Ovary (tissue), 3 donors: ENCODE results near the gene CHD9NB.

Experiments
- CTCF ChIP-seq, 3 donors: fragments of 450-650 bp in 2 of 3; fragments of 200-600 bp in 1 of 3; IDR thresholded peaks; one replicate each; pipeline versions ENCODE4 v1.5.1 to v1.8.0; 2016 to 2022; ENCODE audit warnings: antibody characterized with exemption in 3 of 3, mild to moderate bottlenecking in 1 of 3
- EP300 ChIP-seq: sonication (generic); formaldehyde crosslinking; IDR thresholded peaks from one replicate; pipeline ENCODE4 v1.6.1; 2017; ENCODE audit warnings: antibody characterized with exemption
- POLR2A ChIP-seq: fragments of 450-650 bp; IDR thresholded peaks from one replicate; pipeline ENCODE4 v1.6.1; 2017; ENCODE audit warnings: antibody characterized with exemption, mild to moderate bottlenecking, moderate library complexity
- donor health status: DM: no; HTN: no; CAD: no.

GRCh38 chr16:53022374-53022773, 30.3 kb downstream of the CHD9NB start:
- TF ChIP-seq CTCF (IDR thresholded peaks at IDR 0.05), result no peak
- no peak for TF ChIP-seq POLR2A
- no peak for TF ChIP-seq EP300
